H1 (cell line): ENCODE results near the gene CADM1.

Source experiments
- BCL11A ChIP-seq, 2 experiments: IDR thresholded peaks; one replicate each; pipeline ENCODE4 v1.6.1; 2011; ENCODE audit warnings: low read depth in 2 of 2, low read length in 2 of 2, mild to moderate bottlenecking in 2 of 2
- CEBPB ChIP-seq: IDR thresholded peaks from 2 replicates; pipeline ENCODE4 v1.6.1; 2012; ENCODE audit warnings: low read depth, low read length
- CREB1 ChIP-seq: IDR thresholded peaks from 2 replicates; pipeline ENCODE4 v1.6.1; 2012; ENCODE audit warnings: inconsistent platforms
- CTCF ChIP-seq, 3 experiments: IDR thresholded peaks; 1 replicate in 2 of 3; 2 replicates in 1 of 3; pipeline versions ENCODE4 v1.5.1 to v1.6.1; 2011; ENCODE audit warnings: low read length in 3 of 3, mild to moderate bottlenecking in 3 of 3, inconsistent platforms in 2 of 3, low read depth in 1 of 3, moderate library complexity in 1 of 3; ENCODE audit not compliant: insufficient read depth in 1 of 3; ENCODE audit errors: control extremely low read depth in 1 of 3
- EP300 ChIP-seq, 2 experiments: IDR thresholded peaks; 1 replicate in 1 of 2; 2 replicates in 1 of 2; pipeline ENCODE4 v1.6.1; 2011 to 2012; ENCODE audit warnings: low read depth in 2 of 2, low read length in 2 of 2, mild to moderate bottlenecking in 2 of 2, borderline replicate concordance in 1 of 2, inconsistent platforms in 1 of 2, moderate library complexity in 1 of 2
- GABPA ChIP-seq: IDR thresholded peaks from 2 replicates; pipeline ENCODE4 v1.6.1; 2011; ENCODE audit warnings: mild to moderate bottlenecking, low read length, moderate library complexity, borderline replicate concordance; ENCODE audit not compliant: insufficient read depth
- POLR2A ChIP-seq, 2 experiments: IDR thresholded peaks; 1 replicate in 1 of 2; 2 replicates in 1 of 2; pipeline ENCODE4 v1.6.1; 2011; ENCODE audit warnings: low read depth in 2 of 2, low read length in 2 of 2, mild to moderate bottlenecking in 2 of 2; ENCODE audit errors: control extremely low read depth in 1 of 2
- POLR2AphosphoS5 ChIP-seq: IDR thresholded peaks from 2 replicates; pipeline ENCODE4 v1.6.1; 2011; ENCODE audit warnings: low read depth, low read length
- RAD21 ChIP-seq, 2 experiments: IDR thresholded peaks in 1 of 2; conservative IDR thresholded peaks in 1 of 2; 2 replicates each; pipeline ENCODE4 v1.6.1; 2011; ENCODE audit warnings: low read depth in 2 of 2, low read length in 2 of 2, improper control_type of control experiment in 1 of 2, inconsistent platforms in 1 of 2, mild to moderate bottlenecking in 1 of 2, moderate library complexity in 1 of 2

DNA sequence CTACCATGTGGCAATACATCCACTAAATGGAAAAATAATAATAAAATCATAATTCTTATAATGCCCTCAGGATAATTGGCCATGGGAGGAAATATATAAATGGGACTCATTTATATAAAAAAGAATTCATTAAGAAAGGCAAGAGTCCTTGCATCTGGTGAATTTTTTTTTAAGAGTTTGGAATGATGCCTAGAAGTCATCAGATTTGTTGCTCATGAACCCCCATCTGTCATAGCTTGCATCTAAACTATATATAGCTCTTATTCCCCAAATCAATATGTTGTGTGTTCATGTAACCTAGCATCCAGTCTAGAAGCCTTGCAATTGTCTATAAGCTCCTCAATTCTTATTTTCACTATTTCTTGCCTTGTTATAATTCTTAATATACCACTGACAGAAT lies 75.9 kb downstream of the CADM1 start:
- TF ChIP-seq RAD21 (IDR thresholded peaks at IDR 0.05 in 1 of 2, conservative IDR thresholded peaks at IDR 0.05 in 1 of 2; ENCODE audit: low read depth in 2 of 2, low read length in 2 of 2): no peak
- TF ChIP-seq CTCF (IDR thresholded peaks at IDR 0.05; ENCODE audit: control extremely low read depth in 1 of 3, insufficient read depth in 1 of 3, low read depth in 1 of 3, low read length in 3 of 3): no peak
- TF ChIP-seq EP300 (IDR thresholded peaks at IDR 0.05; ENCODE audit: borderline replicate concordance in 1 of 2, low read depth in 2 of 2, low read length in 2 of 2): no peak
- TF ChIP-seq CREB1: no peak
- no peak for TF ChIP-seq CEBPB
- no peak for TF ChIP-seq BCL11A (IDR thresholded peaks at IDR 0.05; ENCODE audit: low read depth in 2 of 2, low read length in 2 of 2)
- no peak for TF ChIP-seq GABPA
- no peak for TF ChIP-seq POLR2A (IDR thresholded peaks at IDR 0.05; ENCODE audit: control extremely low read depth in 1 of 2, low read depth in 2 of 2, low read length in 2 of 2)
- TF ChIP-seq POLR2AphosphoS5: no peak
